Occipital lobe (tissue), 2 donors: Measurements from ENCODE around the gene UTY. TPM values are rescaled to one million over a fixed set of nuclear protein-coding genes. Genes with fewer than 3 reads are reported as not detected.
"Not testable (repeated sequence)": the region's sequence is repeated elsewhere in the genome, so short reads cannot be mapped to it uniquely, and the experiment has no call there.

Experiments
- DNase-seq: peaks from one replicate; lab custom pipeline; 2025; lab: John Stamatoyannopoulos, UW
- total RNA-seq: library from RNA; depleted of rRNA; stranded (reverse); fragments of >200 nt; gene quantifications from one replicate; pipeline ENCODE4 v1.2.3, GENCODE V29; 2014

The UTY gene
- total RNA-seq, 1 donor from 2014 or later: not detected

DNA sequence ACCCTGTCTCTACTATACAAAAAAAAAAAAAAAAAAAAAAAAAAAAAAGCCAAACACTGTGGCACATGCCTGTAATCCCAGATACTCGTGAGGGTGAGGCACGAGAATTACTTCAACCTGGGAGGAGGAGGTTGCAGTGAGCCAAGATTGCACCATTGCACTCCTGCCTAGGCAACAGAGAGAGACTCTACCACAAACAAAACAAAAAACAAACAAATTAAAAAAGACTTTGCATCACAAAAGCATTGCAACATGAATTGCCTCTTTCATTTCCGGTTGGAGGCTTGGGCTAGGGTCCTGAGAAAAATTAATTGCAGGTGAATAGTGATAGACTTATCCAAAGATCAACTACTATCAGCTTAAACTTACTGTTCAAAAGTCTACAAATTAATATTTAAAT lies 180.4 kb downstream of the UTY start:
- DNase-seq: no peak

DNA sequence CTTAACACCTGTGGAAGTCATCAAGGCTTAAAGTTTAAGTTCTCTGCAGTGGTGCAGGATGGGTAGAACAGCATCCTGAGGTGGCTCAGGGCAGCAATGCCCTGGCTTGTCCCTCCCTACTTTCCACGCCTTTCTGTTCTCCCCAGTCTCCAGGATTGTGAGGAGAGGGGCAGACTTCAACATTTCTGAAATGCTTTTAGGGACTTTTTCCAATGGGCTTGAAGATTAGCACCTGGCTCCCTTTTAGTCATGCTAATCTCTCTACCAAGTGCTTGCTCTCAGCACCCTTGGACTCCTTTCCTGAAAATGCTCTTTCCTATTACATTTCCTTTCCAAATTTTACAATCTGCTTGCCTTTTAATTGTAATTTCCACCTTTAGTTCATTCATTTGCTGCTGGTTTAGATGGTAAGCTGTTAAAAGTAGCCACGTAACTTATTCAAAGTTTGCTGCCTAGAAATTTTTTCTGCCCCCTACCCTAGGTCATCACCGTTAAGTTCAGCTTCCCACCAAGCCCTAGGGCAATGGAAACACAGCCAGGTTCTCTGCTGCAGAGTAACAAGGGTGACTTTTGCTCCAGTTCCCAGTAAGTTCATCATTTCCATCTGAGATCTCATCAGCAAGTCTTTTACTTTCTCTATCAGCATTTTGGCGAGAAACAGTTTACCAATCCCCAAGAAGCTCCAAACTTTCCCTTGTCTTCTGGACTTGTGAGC lies 183.5 kb downstream of the UTY start:
- no peak for DNase-seq

- no peak for DNase-seq
Observed at GRCh38 chrY:13295026-13295425, 184.8 kb downstream of the UTY start.

DNA sequence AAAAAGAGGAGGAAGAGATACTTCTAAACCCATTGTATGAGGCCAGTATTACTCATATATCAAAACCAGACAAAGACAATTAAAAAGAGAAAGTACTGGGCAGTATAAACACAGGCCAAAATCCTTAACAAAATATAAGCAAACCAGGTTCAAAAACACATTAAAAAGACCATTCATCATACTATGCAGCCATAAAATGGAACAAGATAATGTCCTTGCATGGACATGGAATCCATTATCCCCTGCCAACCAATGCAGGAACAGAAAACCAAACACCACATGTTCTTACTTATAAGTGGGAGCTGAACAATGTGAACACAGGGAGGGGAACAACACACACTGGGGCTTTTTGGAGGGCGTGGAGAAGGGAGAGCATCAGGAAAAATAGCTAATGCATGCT lies 188.6 kb downstream of the UTY start:
- DNase-seq: no peak

DNA sequence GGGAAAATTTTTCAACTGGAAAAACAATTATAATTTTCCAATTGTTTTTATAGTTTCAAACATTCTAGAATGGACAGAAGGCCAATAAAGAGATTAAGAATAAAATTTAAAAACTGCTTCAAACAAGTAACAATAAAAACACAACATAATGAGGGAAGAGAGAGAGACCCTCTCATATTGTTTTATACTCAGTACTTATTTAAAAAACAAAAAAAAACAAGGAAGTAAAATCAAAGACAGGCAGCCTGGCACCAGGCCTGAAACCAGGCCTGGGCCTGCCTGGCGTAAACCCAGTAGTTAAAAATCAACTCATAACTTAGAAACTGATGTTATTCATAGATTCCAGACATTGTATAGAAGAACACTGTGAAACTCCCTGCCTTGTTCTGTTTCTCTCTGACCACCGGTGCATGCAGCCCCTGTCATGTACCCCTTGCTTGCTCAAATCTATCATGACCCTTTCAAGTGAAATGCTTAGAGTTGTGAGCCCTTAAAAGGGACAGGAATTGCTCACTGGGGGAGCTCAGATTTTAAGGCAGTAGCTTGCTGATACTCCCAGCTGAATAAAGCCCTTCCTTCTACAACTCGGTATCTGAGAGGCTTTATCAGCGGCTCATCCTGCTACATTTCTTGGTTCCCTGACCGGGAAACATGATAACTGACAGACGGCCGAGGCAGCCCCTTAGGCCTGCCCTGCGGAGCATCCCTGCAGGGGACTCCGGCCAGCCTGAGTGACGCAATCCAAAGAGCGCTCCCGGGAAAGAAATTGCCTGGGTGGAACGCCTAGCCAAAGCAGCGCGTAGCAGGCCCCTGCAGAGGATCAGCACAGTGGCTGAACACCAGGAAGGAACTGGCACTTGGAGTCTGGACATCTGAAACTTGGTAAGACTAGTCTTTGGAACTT lies 197.4 kb downstream of the UTY start:
- peak; percentile 0 for DNase-seq

GRCh38 chrY:13279561-13279960 lies 200.3 kb downstream of the UTY start:
- DNase-seq: no peak

DNA sequence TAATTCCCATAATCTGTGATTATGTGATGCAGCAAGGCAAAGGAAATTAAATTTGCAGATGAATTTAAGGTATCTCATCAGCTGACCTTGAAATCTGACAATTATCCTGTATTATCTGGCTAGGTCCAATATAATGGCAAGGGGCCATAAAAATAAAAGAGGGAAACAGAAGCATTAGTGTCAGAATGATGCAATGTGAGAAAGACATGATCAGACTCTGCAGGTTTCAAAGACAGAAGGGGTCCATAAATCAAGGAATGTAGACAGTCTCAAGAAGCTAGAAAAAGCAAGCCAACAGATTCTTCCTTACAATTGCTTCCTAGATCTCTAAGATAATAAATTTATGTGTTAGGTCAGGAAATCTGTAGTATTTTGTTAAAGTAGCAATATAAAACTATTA lies 208.1 kb downstream of the UTY start:
- DNase-seq: no peak

- not testable (repeated sequence) for DNase-seq
Observed at GRCh38 chrY:13253941-13254440, 225.8 kb downstream of the UTY start.

- no peak for DNase-seq
Observed at GRCh38 chrY:13250421-13250820, 229.4 kb downstream of the UTY start.

GRCh38 chrY:13243716-13244115 lies 236.1 kb downstream of the UTY start:
- DNase-seq: no peak

GRCh38 chrY:13233901-13234300 lies 245.9 kb downstream of the UTY start:
- DNase-seq: peak; percentile 1

GRCh38 chrY:13233118-13233517 lies 246.7 kb downstream of the UTY start:
- DNase-seq: no peak

GRCh38 chrY:13227354-13227953 lies 252.4 kb downstream of the UTY start:
- no peak for DNase-seq

GRCh38 chrY:13210961-13211646 lies 268.7 kb downstream of the UTY start:
- DNase-seq: no peak

DNA sequence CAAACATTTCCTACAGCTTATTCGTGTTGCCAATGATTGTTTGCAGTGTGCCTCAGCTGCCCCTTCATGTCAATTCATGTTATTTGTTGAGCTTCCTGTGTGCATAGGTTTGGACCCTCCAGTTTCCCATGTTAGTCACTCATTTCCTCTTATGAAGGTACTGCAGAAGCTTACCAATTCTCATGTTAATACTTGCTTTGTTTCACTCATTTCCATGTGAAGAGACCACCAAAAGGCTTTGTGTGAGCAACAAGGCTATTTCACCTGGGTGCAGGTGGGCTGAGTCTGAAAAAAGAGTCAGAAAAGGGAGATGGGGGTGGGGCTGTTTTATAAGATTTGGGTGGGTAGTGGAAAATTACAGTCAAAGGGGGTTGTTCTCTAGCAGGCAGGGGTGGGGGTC lies 274.6 kb downstream of the UTY start:
- no peak for DNase-seq

Other genes with a start within 250 kb of the UTY start
- gene TMSB4Y, start 223.9 kb upstream of the UTY start, total RNA-seq: not detected